Activated CD4-positive, CD25-positive, alpha-beta regulatory T cell treated with anti-CD3 and anti-CD28 coated beads, Interleukin-2, amount 50 U/mL, for 16 hours (primary cell): ENCODE measurements around the gene PRMT9.

Experiments
- DNase-seq: peaks from one replicate; pipeline ENCODE4 v3.0.0-alpha.2; 2020; ENCODE audit warnings: low read depth, low spot score

Gene PRMT9

GRCh38 chr4:147678796-147679549 lies 5.0 kb downstream of the PRMT9 start:
- no peak for DNase-seq

GRCh38 chr4:147678106-147678505 lies 5.9 kb downstream of the PRMT9 start:
- no peak for DNase-seq

- no peak for DNase-seq
These were observed 9.5 kb downstream of the PRMT9 start for GRCh38 chr4:147674496-147674895.

- DNase-seq: no peak
These were observed 9.9 kb downstream of the PRMT9 start for GRCh38 chr4:147674073-147674472.

- DNase-seq: no peak
These were observed 25.5 kb downstream of the PRMT9 start for GRCh38 chr4:147658501-147658900.

GRCh38 chr4:147655639-147656038 lies 28.3 kb downstream of the PRMT9 start:
- no peak for DNase-seq

- no peak for DNase-seq
These were observed 32.4 kb downstream of the PRMT9 start for GRCh38 chr4:147651563-147651962.

GRCh38 chr4:147648656-147649055 lies 35.3 kb downstream of the PRMT9 start:
- DNase-seq: no peak

GRCh38 chr4:147645099-147645498 lies 38.9 kb downstream of the PRMT9 start:
- DNase-seq: no peak

- no peak for DNase-seq
These were observed 39.5 kb downstream of the PRMT9 start for GRCh38 chr4:147644471-147644870.

GRCh38 chr4:147643616-147644015 lies 40.3 kb downstream of the PRMT9 start:
- DNase-seq: no peak

- no peak for DNase-seq
These were observed 43.6 kb downstream of the PRMT9 start for GRCh38 chr4:147640331-147640730.

GRCh38 chr4:147639388-147639787 lies 44.6 kb downstream of the PRMT9 start:
- no peak for DNase-seq

- no peak for DNase-seq
These were observed 45.0 kb downstream of the PRMT9 start for GRCh38 chr4:147638942-147639341.

- no peak for DNase-seq
These were observed 45.6 kb downstream of the PRMT9 start for GRCh38 chr4:147638365-147638764.

- no peak for DNase-seq
These were observed 48.6 kb downstream of the PRMT9 start for GRCh38 chr4:147635348-147635747.

- no peak for DNase-seq
These were observed 50.3 kb downstream of the PRMT9 start for GRCh38 chr4:147633643-147634042.

GRCh38 chr4:147633113-147633512 lies 50.9 kb downstream of the PRMT9 start:
- no peak for DNase-seq

GRCh38 chr4:147629783-147630730 lies 53.9 kb downstream of the PRMT9 start:
- DNase-seq: no peak

- DNase-seq: no peak
These were observed 55.5 kb downstream of the PRMT9 start for GRCh38 chr4:147628415-147628814.

GRCh38 chr4:147626903-147627302 lies 57.1 kb downstream of the PRMT9 start:
- no peak for DNase-seq

- DNase-seq: no peak
These were observed 58.2 kb downstream of the PRMT9 start for GRCh38 chr4:147625733-147626132.

GRCh38 chr4:147620315-147620714 lies 63.6 kb downstream of the PRMT9 start:
- no peak for DNase-seq
